Measurements from ENCODE around the gene TUBGCP5. TPM values are rescaled to one million over a fixed set of nuclear protein-coding genes. Genes with fewer than 3 reads are reported as not detected.

TUBGCP5 gene
- total and polyA plus RNA-seq, 10 of the 15 experiments (the other 5 are each of a cell fraction or from before 2014, with no cell fraction given), result 6.4 to 29.2 (median 20.2) TPM

- TF ChIP-seq IRF3 (IDR thresholded peaks at IDR 0.05) (no peak), PML (IDR thresholded peaks at IDR 0.05; ENCODE audit: low read length) (no peak)
Observed at GRCh38 chr15:23073890-23074646, 34.7 kb upstream of the TUBGCP5 start (continued).

- intact Hi-C loops (cut with micrococcal nuclease; ENCODE audit: unreplicated experiment), result no loop called here
- SMC1A ChIA-PET (ENCODE audit: uncharacterized antibody, unreplicated experiment), result no interaction called here
- Histone ChIP-seq H3K79me2 (ENCODE audit: control insufficient read depth, insufficient read depth, low read length) (no peaks in the 10 kb centered on the region), H2AFZ (ENCODE audit: control insufficient read depth, low read depth, low read length) (no peak overlapping the region), H3K9ac (ENCODE audit: control insufficient read depth, insufficient read depth, low read length) (no peak overlapping the region), H3K27ac (ENCODE audit: control insufficient read depth, insufficient read depth) (no peak overlapping the region), H3K4me1 (ENCODE audit: control insufficient read depth, insufficient read depth, low read length) (no peaks in the 10 kb centered on the region), H3K4me2 (ENCODE audit: control insufficient read depth, insufficient read depth) (no peak overlapping the region), H3K27me3 (replicated peaks in 1 of 2; ENCODE audit: control insufficient read depth in 2 of 2, insufficient read depth in 2 of 2, low read length in 1 of 2) (no peaks in the 10 kb centered on the region), H3K36me3 (ENCODE audit: control insufficient read depth in 2 of 2, insufficient read depth in 2 of 2, low read length in 1 of 2) (no peaks in the 10 kb centered on the region), H4K20me1 (ENCODE audit: control insufficient read depth, insufficient read depth) (no peaks in the 10 kb centered on the region), H3K4me3 (no peak overlapping the region), H3K9me3 (replicated peaks; ENCODE audit: control insufficient read depth, insufficient read depth, low read length) (no peaks in the 10 kb centered on the region)
- RAD21 ChIA-PET (ENCODE audit: unreplicated experiment), result no interaction called here
- POLR2A ChIA-PET, result no interaction called here
- FAIRE-seq (no peak), ATAC-seq (no peak), DNase-seq (ENCODE audit: low read depth, low spot score) (no peak)
- TF ChIP-seq POLR2AphosphoS2 (IDR thresholded peaks at IDR 0.05; ENCODE audit: low read depth, low read length) (no peak), BMI1 (IDR thresholded peaks at IDR 0.05; ENCODE audit: borderline replicate concordance) (no peak), SIX5 (IDR thresholded peaks at IDR 0.05; ENCODE audit: low read depth, low read length, severe bottlenecking) (no peak), BHLHE40 (IDR thresholded peaks at IDR 0.05; ENCODE audit: borderline replicate concordance in 1 of 2, low read depth in 2 of 2, low read length in 1 of 2) (no peak)
- CTCF ChIA-PET, result interaction anchor here (2.7 kb wide), 1 partner anchor 36 kb away, joined by 8 read pairs; no protein-coding TSS in a partner anchor
- BruUV-seq (replicated peaks), result no TSS peak
- in situ Hi-C loops (cut with MboI), result no loop called here
- 43% methylated on average over 1 of the region's 1 CpG for WGBS (ENCODE audit: insufficient coverage, insufficient replicate concordance, low lambda C conversion rate, missing lambda C conversion rate)
Observed at GRCh38 chr15:23072633-23073032, 33.3 kb upstream of the TUBGCP5 start.
